Activated CD8-positive, alpha-beta T cell treated with anti-CD3 and anti-CD28 coated beads for 36 hours (primary cell): ENCODE data around the gene SNCB. TPM values are rescaled to one million over a fixed set of nuclear protein-coding genes. Genes with fewer than 3 reads are reported as not detected.

Experiments used
- ATAC-seq: fragments of 200-7000 bp; cut with Tn5 transposase; one replicate; pipeline ENCODE4 v1.10.0; 2021; ENCODE audit warnings: mild to moderate bottlenecking, moderate library complexity
- CTCF ChIA-PET: fragments of 350-600 bp; sonication (Branson Sonifier 250); formaldehyde crosslinking; loops from one replicate; lab custom pipeline; 2021; ENCODE audit warnings: antibody characterized with exemption; lab: Charles Lee
- POLR2A ChIA-PET: fragments of 350-600 bp; sonication (Branson Sonifier 250); formaldehyde crosslinking; loops from one replicate; lab custom pipeline; 2021; ENCODE audit warnings: antibody characterized with exemption; lab: Charles Lee
- DNase-seq: peaks from one replicate; pipeline ENCODE4 v3.0.0-alpha.2; 2020
- H3K27ac Mint-ChIP-seq: one replicate; pipeline ENCODE4 v1.8.0; 2021; ENCODE audit warnings: mild to moderate bottlenecking, mixed read lengths
- H3K27me3 Mint-ChIP-seq: one replicate; pipeline ENCODE4 v1.8.0; 2021; ENCODE audit warnings: mixed read lengths
- H3K36me3 Mint-ChIP-seq: one replicate; pipeline ENCODE4 v1.8.0; 2021; ENCODE audit warnings: low read depth, mixed read lengths
- H3K4me1 Mint-ChIP-seq: one replicate; pipeline ENCODE4 v1.8.0; 2021; ENCODE audit warnings: low read depth, mixed read lengths
- H3K4me3 Mint-ChIP-seq: one replicate; pipeline ENCODE4 v1.8.0; 2021; ENCODE audit warnings: mild to moderate bottlenecking, moderate library complexity, mixed read lengths
- H3K9me3 Mint-ChIP-seq: one replicate; pipeline ENCODE4 v1.8.0; 2021; ENCODE audit warnings: mixed read lengths
- CTCF ChIP-seq: fragments of 200-600 bp; IDR thresholded peaks from one replicate; pipeline ENCODE4 v1.8.0; 2022; ENCODE audit warnings: antibody characterized with exemption, mild to moderate bottlenecking
- intact Hi-C: fragments of 100-400 bp; cut with micrococcal nuclease; formaldehyde crosslinking; loops from one replicate; pipeline ENCODE4 v1.10.0; 2022
- total RNA-seq, 2 experiments: library from RNA; stranded (reverse); gene quantifications; one replicate each; pipeline ENCODE4 v1.2.3, GENCODE V29; 2021

The SNCB gene
- total RNA-seq, 2 experiments from 2014 or later, result 0.69 to 0.79 TPM

- no peak overlapping the region for H3K4me3 Mint-ChIP-seq
- POLR2A ChIA-PET, result no interaction called here
- H3K4me1 Mint-ChIP-seq, result peaks cover 6% of the 10 kb centered on the region
- DNase-seq (no peak), ATAC-seq (no peak)
- CTCF ChIA-PET, result interaction anchor here (1.0 to 1.4 kb wide), 2 partner anchors 9 to 19 kb away, joined by 3 read pairs; partner anchors contain the start of genes EIF4E1B and SNCB
- no peaks in the 10 kb centered on the region for H3K9me3 Mint-ChIP-seq
- no peak for TF ChIP-seq CTCF
- H3K27ac Mint-ChIP-seq, result no peak overlapping the region
- intact Hi-C loops, result no loop called here
- H3K36me3 Mint-ChIP-seq, result no peaks in the 10 kb centered on the region
- H3K27me3 Mint-ChIP-seq, result peaks cover 10% of the 10 kb centered on the region
These were observed 8.9 kb upstream of the SNCB start for GRCh38 chr5:176639208-176639607.

GRCh38 chr5:176638437-176638836 is 8.1 kb upstream of the SNCB start:
- Mint-ChIP-seq H3K4me3 (no peak overlapping the region), H3K36me3 (no peaks in the 10 kb centered on the region), H3K27me3 (peaks cover 17% of the 10 kb centered on the region), H3K27ac (no peak overlapping the region), H3K9me3 (no peaks in the 10 kb centered on the region), H3K4me1 (peaks cover 10% of the 10 kb centered on the region)
- DNase-seq (no peak), ATAC-seq (no peak)
- ChIA-PET CTCF (no interaction called here), POLR2A (interaction anchor here (0.5 to 1.3 kb wide), 2 partner anchors 9 to 20 kb away, joined by 3 to 4 read pairs; no protein-coding TSS in a partner anchor)
- no peak for TF ChIP-seq CTCF
- intact Hi-C loops, result no loop called here

GRCh38 chr5:176637556-176637955 is 7.2 kb upstream of the SNCB start:
- H3K27ac Mint-ChIP-seq, result no peak overlapping the region
- H3K9me3 Mint-ChIP-seq, result no peaks in the 10 kb centered on the region
- H3K36me3 Mint-ChIP-seq, result no peaks in the 10 kb centered on the region
- intact Hi-C loops, result no loop called here
- peaks cover 21% of the 10 kb centered on the region for H3K27me3 Mint-ChIP-seq
- no peak overlapping the region for H3K4me3 Mint-ChIP-seq
- CTCF ChIA-PET, result no interaction called here
- DNase-seq, result no peak
- peaks cover 10% of the 10 kb centered on the region for H3K4me1 Mint-ChIP-seq
- TF ChIP-seq CTCF, result no peak
- POLR2A ChIA-PET, result interaction anchor here (1.3 kb wide), 1 partner anchor 10 kb away, joined by 4 read pairs; no protein-coding TSS in a partner anchor
- ATAC-seq, result no peak

- H3K27me3 Mint-ChIP-seq, result peaks cover 29% of the 10 kb centered on the region
- no peak overlapping the region for H3K4me3 Mint-ChIP-seq
- DNase-seq, result no peak
- no peak overlapping the region for H3K27ac Mint-ChIP-seq
- no peaks in the 10 kb centered on the region for H3K9me3 Mint-ChIP-seq
- peaks cover 10% of the 10 kb centered on the region for H3K4me1 Mint-ChIP-seq
- POLR2A ChIA-PET, result interaction anchor here (0.6 kb wide), 1 partner anchor 10 kb away, joined by 3 read pairs; no protein-coding TSS in a partner anchor
- CTCF ChIA-PET, result no interaction called here
- ATAC-seq, result no peak
- TF ChIP-seq CTCF, result no peak
- intact Hi-C loops, result no loop called here
- H3K36me3 Mint-ChIP-seq, result no peaks in the 10 kb centered on the region
These were observed 6.1 kb upstream of the SNCB start for GRCh38 chr5:176636426-176636825.

GRCh38 chr5:176633598-176633997 is 3.3 kb upstream of the SNCB start:
- ChIA-PET POLR2A (no interaction called here), CTCF (interaction anchor here (1.2 to 3.3 kb wide), 2 partner anchors 13 to 27 kb away, joined by 4 to 19 read pairs; partner anchors contain the start of gene TSPAN17)
- Mint-ChIP-seq H3K36me3 (no peaks in the 10 kb centered on the region), H3K4me3 (no peak overlapping the region), H3K27me3 (peaks cover 51% of the 10 kb centered on the region), H3K9me3 (no peaks in the 10 kb centered on the region), H3K4me1 (peaks cover 14% of the 10 kb centered on the region), H3K27ac (no peak overlapping the region)
- no peak for ATAC-seq
- no peak for TF ChIP-seq CTCF
- intact Hi-C loops, result no loop called here
- DNase-seq, result no peak
